ENCODE data around the gene PPP2R3B.
"Not testable (repeated sequence)": the region's sequence is repeated elsewhere in the genome, so short reads cannot be mapped to it uniquely, and the experiment has no call there.

PPP2R3B gene

GRCh38 chrX:425056-425455 is 38.3 kb upstream of the PPP2R3B start:
- H3K36me3 ChIP-seq, result no peaks in the 10 kb centered on the region
- H3K4me1 ChIP-seq, result peaks cover 0 to 7% (median 3%) of the 10 kb centered on the region in 4 donors
- H3K9me3 ChIP-seq, result no peaks in the 10 kb centered on the region
- intact Hi-C loops (cut with DNase I; ENCODE audit: low total_unique reads), result no loop called here
- DNase-seq, result no peak
- no peak overlapping the region for H3K4me3 ChIP-seq
- no peak overlapping the region for H3K27ac ChIP-seq
- H3K27me3 ChIP-seq, result peaks cover 0 to 31% of the 10 kb centered on the region in 2 donors
- no peak for TF ChIP-seq CTCF (IDR thresholded peaks at IDR 0.05)

- TF ChIP-seq CTCF (IDR thresholded peaks at IDR 0.05), result no peak
- no peak for DNase-seq
- Histone ChIP-seq H3K4me3 (no peak overlapping the region), H3K4me1 (no peaks in the 10 kb centered on the region), H3K36me3 (no peaks in the 10 kb centered on the region), H3K27ac (no peak overlapping the region), H3K27me3 (peaks cover 0 to 16% of the 10 kb centered on the region in 2 donors), H3K9me3 (no peaks in the 10 kb centered on the region)
- intact Hi-C loops (cut with DNase I; ENCODE audit: low total_unique reads), result no loop called here
Observed at GRCh38 chrX:421646-422391, 35.1 kb upstream of the PPP2R3B start.

GRCh38 chrX:420496-421223 is 34.0 kb upstream of the PPP2R3B start:
- H3K4me1 ChIP-seq, result no peaks in the 10 kb centered on the region
- no peaks in the 10 kb centered on the region for H3K36me3 ChIP-seq
- H3K27ac ChIP-seq, result no peak overlapping the region
- intact Hi-C loops (cut with DNase I; ENCODE audit: low total_unique reads), result no loop called here
- TF ChIP-seq CTCF (IDR thresholded peaks at IDR 0.05), result no peak
- H3K9me3 ChIP-seq, result no peaks in the 10 kb centered on the region
- peaks cover 0 to 10% of the 10 kb centered on the region in 2 donors for H3K27me3 ChIP-seq
- DNase-seq, result no peak
- H3K4me3 ChIP-seq, result no peak overlapping the region

GRCh38 chrX:418927-419729 is 32.4 kb upstream of the PPP2R3B start:
- no peaks in the 10 kb centered on the region for H3K27me3 ChIP-seq
- peaks cover 0 to 3% (median under 1%) of the 10 kb centered on the region in 4 donors for H3K4me1 ChIP-seq
- no peak overlapping the region for H3K27ac ChIP-seq
- no peaks in the 10 kb centered on the region for H3K9me3 ChIP-seq
- H3K36me3 ChIP-seq, result no peaks in the 10 kb centered on the region
- TF ChIP-seq CTCF (IDR thresholded peaks at IDR 0.05), result no peak
- DNase-seq, result no peak
- intact Hi-C loops (cut with DNase I; ENCODE audit: low total_unique reads), result no loop called here
- H3K4me3 ChIP-seq, result no peak overlapping the region

GRCh38 chrX:415498-415897 is 28.8 kb upstream of the PPP2R3B start:
- H3K36me3 ChIP-seq; H3K9me3 ChIP-seq; intact Hi-C loops (cut with DNase I; ENCODE audit: low total_unique reads): not testable (repeated sequence)

More at GRCh38 chrX:415498-415897, 28.8 kb upstream of the PPP2R3B start:
- not testable (repeated sequence) for H3K27me3 ChIP-seq, H3K27ac ChIP-seq, H3K4me3 ChIP-seq, DNase-seq
- H3K4me1 ChIP-seq, result peaks cover 0 to 15% (median 5%) of the 10 kb centered on the region in 4 donors

Data from tibial artery (tissue), 4 donors.